ENCODE results near the gene USP49. TPM values are rescaled to one million over a fixed set of nuclear protein-coding genes. Genes with fewer than 3 reads are reported as not detected.

Gene USP49
- total RNA-seq, 4 donors from 2014 or later: 2.1 to 8.6 (median 4.7) TPM

DNA sequence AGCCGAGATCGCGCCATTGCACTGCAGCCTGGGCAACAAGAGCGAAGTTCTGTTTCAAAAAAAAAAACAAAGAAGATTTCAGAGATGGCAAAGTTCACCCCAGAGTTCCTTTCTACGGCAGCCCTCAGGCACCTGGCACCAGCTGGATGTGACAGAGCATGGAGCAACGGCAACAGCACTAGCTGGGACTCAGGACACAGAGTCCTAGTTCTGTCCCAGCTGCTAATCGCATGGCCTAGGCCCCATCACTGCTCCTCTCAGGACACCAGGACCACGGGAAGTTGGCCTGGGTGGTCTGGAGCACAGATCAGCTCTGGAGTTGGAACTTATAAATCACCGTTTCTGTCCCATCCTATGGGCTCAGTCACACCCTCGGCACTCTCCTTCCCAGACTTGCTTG lies 149.1 kb downstream of the USP49 start:
- Histone ChIP-seq H3K9me3 (no peaks in the 10 kb centered on the region), H3K36me3 (no peaks in the 10 kb centered on the region), H3K4me3 (no peak overlapping the region), H3K27me3 (no peaks in the 10 kb centered on the region), H3K4me1 (peaks cover 0 to 5% (median 0%) of the 10 kb centered on the region in 4 donors), H3K27ac (no peak overlapping the region)
- TF ChIP-seq, protein P1, sequence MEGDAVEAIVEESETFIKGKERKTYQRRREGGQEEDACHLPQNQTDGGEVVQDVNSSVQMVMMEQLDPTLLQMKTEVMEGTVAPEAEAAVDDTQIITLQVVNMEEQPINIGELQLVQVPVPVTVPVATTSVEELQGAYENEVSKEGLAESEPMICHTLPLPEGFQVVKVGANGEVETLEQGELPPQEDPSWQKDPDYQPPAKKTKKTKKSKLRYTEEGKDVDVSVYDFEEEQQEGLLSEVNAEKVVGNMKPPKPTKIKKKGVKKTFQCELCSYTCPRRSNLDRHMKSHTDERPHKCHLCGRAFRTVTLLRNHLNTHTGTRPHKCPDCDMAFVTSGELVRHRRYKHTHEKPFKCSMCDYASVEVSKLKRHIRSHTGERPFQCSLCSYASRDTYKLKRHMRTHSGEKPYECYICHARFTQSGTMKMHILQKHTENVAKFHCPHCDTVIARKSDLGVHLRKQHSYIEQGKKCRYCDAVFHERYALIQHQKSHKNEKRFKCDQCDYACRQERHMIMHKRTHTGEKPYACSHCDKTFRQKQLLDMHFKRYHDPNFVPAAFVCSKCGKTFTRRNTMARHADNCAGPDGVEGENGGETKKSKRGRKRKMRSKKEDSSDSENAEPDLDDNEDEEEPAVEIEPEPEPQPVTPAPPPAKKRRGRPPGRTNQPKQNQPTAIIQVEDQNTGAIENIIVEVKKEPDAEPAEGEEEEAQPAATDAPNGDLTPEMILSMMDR (IDR thresholded peaks at IDR 0.05): no peak
- no peak for TF ChIP-seq POLR2A (IDR thresholded peaks at IDR 0.05)
- DNase-seq: no peak

DNA sequence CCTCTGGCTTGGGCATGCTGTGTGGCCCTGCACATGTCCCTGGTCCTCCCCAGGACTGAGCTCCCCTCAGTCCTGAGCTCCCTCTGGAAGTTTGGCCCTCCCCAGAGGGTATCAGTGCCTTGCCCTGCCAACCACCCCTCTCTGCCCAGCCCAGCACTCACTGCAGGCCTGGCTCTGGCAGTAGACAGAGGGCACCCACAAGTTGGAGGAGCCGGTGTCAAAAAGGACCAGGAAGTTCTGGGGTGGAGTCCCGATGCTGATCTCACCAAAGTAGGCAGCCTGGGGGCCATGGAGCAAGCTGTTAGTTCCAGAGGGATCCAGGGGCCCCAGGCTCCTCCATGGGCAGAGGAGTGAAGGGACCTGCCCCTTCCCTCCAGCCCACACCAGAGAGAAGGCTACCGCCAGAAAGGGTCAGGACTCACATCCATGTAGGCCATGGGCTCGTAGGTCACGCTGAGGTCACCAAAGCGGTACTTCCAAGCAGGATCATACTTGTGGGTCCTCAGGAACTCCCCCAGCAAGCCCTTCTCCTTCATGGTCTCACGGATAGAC lies 150.9 kb downstream of the USP49 start:
- no peaks in the 10 kb centered on the region for H3K27me3 ChIP-seq
- TF ChIP-seq POLR2A (IDR thresholded peaks at IDR 0.05): no peak
- TF ChIP-seq, protein P1 (IDR thresholded peaks at IDR 0.05): no peak
- no peaks in the 10 kb centered on the region for H3K9me3 ChIP-seq
- no peak for DNase-seq
- peaks cover 0 to 5% (median 0%) of the 10 kb centered on the region in 4 donors for H3K4me1 ChIP-seq
- H3K36me3 ChIP-seq: no peaks in the 10 kb centered on the region
- H3K27ac ChIP-seq: no peak overlapping the region
- no peak overlapping the region for H3K4me3 ChIP-seq

DNA sequence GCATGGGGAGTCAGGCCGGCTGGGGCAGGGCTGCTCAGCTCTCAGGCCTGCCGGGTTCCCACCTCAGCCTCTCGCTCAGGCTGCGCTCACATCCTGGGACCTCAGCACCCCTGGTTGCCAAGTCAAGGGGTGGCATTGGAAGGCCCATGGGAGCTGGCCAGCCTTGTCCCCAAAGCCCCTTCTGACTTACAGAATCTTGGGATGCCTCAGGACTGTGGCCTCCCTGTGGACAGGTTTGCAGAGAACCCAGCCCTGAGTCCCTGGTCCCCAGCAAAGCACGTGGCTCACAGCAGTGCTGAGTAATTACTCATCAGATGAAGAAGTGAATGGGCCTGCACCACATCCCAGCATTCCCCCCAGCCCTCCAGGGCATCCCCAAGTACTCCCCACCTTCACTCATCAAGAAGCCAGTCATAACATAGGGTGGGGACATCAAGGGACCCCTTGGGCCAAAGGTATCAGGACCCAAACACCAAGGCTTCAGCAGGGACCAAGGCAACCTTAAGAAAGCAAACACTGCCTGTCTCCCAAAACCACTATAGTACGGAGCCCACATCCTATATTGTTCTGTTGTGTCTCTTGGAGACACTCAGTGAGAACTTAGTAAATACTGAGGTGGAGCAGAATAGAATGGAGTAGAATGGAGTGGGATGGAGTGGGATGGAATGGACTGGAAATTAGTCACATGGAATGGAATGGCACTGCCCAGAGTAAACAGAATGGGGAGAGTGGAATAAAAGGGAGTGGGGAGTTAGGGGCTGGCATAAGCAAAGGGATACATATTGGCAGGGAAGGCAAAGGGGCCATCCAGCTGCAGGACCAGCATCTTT lies 151.6 kb downstream of the USP49 start:
- H3K9me3 ChIP-seq: no peaks in the 10 kb centered on the region
- no peaks in the 10 kb centered on the region for H3K27me3 ChIP-seq
- H3K4me1 ChIP-seq: peaks cover 0 to 5% (median 0%) of the 10 kb centered on the region in 4 donors
- DNase-seq: no peak
- H3K4me3 ChIP-seq: no peak overlapping the region
- TF ChIP-seq, protein P1 (IDR thresholded peaks at IDR 0.05): no peak
- TF ChIP-seq POLR2A (IDR thresholded peaks at IDR 0.05): no peak
- no peak overlapping the region for H3K27ac ChIP-seq
- no peaks in the 10 kb centered on the region for H3K36me3 ChIP-seq

DNA sequence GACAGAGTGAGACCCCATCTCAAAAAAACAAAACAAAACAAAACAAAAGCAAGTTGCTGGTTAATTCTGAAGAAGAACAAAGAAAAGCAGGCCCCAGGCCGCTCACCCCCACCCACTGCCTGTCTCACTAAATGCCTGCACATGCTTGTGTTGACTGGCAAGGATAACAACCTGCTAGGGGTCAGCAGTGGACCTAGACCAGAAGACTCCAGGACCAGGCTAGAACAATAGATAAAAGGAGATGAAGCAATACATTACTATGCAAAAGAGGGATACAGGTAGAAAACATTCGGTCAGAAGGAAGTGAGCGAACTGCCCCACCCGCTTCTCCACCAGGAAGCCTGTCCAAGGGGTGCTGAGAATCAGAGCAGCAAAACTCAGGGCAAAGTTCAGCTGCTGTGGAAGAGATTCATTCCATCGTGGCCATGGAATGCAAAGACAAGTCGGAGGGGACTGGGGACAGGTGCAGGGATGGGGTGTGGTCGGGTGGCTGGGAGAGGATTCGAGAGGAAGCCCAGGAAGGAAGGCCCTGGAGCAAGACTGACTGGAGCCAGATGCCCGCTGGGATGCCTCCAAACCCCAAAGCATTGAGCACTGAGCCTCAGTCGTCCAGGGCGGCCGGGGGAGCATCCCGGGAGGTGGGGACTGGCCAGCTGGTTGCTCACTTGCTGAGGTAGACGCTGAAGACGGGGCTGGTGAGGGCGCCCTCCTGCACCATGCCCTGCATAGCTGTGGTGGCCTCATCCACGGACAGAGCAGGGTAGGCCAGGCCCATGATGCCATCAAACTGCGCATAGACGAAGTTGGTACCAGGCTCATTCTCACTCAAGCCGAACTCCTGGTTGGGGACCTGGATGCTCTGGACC lies 153.3 kb downstream of the USP49 start:
- Histone ChIP-seq H3K27ac (peak overlapping the region in 3 of 4 donors; percentile 56 to 77 (median 63)), H3K27me3 (no peaks in the 10 kb centered on the region), H3K36me3 (no peaks in the 10 kb centered on the region), H3K9me3 (no peaks in the 10 kb centered on the region), H3K4me3 (no peak overlapping the region), H3K4me1 (peaks cover 0 to 5% (median 0%) of the 10 kb centered on the region in 4 donors)
- peak in 2 of 3 donors; percentile 68 to 78 for DNase-seq
- no peak for TF ChIP-seq POLR2A (IDR thresholded peaks at IDR 0.05)
- TF ChIP-seq, protein P1 (IDR thresholded peaks at IDR 0.05): no peak

DNA sequence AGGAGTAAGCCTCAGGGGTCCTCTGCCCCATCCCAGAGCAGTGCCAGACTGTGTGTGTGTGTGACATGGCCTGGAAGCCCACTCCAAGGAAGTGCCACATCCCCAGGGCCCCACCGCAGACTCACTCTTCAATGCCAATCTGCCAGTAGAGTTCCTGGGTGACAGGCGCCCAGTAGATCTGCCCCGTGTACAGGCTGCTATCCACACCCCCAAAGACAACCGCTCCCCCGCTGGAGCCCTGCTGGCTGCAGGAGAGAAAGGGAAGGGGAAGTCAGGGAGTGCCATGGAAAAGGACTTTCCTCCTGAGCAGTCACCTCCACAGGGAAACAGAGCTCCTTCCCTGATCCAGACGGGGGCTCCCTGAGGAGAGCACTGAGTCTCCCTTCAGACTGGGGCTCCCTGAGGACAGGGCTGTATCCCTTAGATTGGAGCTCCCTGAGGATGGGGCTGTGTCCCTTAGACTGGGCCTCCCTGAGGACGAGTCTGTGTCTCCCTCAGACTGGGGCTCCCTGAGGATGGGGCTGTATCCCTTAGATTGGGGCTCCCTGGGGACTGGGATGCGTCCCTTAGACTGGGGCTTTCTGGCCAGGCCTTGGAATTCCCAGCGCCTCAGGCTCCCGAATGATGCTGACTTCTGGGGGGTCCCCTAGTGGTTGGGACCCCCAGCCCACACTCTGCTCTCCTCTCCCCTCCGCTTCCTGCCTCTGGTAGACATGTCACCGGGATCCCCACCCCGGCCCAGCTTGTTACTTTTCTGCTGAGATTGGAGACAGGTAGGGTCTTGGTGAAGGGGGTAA lies 154.6 kb downstream of the USP49 start:
- TF ChIP-seq, protein P1 (IDR thresholded peaks at IDR 0.05): no peak
- no peak for TF ChIP-seq POLR2A (IDR thresholded peaks at IDR 0.05)
- Histone ChIP-seq H3K27me3 (no peaks in the 10 kb centered on the region), H3K4me3 (no peak overlapping the region), H3K36me3 (no peaks in the 10 kb centered on the region), H3K9me3 (no peaks in the 10 kb centered on the region), H3K4me1 (peaks cover 0 to 14% (median 5%) of the 10 kb centered on the region in 4 donors), H3K27ac (peak overlapping the region in 3 of 4 donors; percentile 56 to 77 (median 63))
- DNase-seq: no peak
